ENCODE measurements around the gene GLT8D2.

- TF ChIP-seq CTCF (conservative IDR thresholded peaks at IDR 0.05; ENCODE audit: low read depth, low read length) (no peak), EZH2 (IDR thresholded peaks at IDR 0.05; ENCODE audit: borderline replicate concordance, low read depth, low read length, poor library complexity, severe bottlenecking) (no peak)
Observed at GRCh38 chr12:104083769-104084475, 33.9 kb upstream of the GLT8D2 start.

Data from A673 (cell line).